HUES64 (cell line): ENCODE data around the gene ENKD1.
"Not testable (repeated sequence)": the region's sequence is repeated elsewhere in the genome, so short reads cannot be mapped to it uniquely, and the experiment has no call there.

ENCODE experiments used
- H3K27ac ChIP-seq: 2 replicates; pipeline ENCODE4 v1.7.0; 2013; ENCODE audit warnings: low read depth, low read length, inconsistent platforms
- H3K27me3 ChIP-seq: 2 replicates; pipeline ENCODE4 v1.6.1; 2013; ENCODE audit warnings: mild to moderate bottlenecking, low read length; ENCODE audit not compliant: insufficient read depth
- H3K36me3 ChIP-seq: 2 replicates; pipeline ENCODE4 v1.6.1; 2013; ENCODE audit warnings: mild to moderate bottlenecking, low read length; ENCODE audit not compliant: insufficient read depth
- H3K4me1 ChIP-seq: 2 replicates; pipeline ENCODE4 v1.6.1; 2013; ENCODE audit warnings: mild to moderate bottlenecking, low read length, moderate library complexity; ENCODE audit not compliant: insufficient read depth
- H3K4me3 ChIP-seq: 2 replicates; pipeline ENCODE4 v1.5.1; 2013; ENCODE audit warnings: mild to moderate bottlenecking, low read length, moderate library complexity
- H3K9ac ChIP-seq: 2 replicates; pipeline ENCODE4 v1.6.1; 2013; ENCODE audit warnings: mild to moderate bottlenecking, low read depth, low read length
- H3K9me3 ChIP-seq: 2 replicates; pipeline ENCODE4 v1.6.1; 2013; ENCODE audit warnings: low read depth, low read length; ENCODE audit not compliant: insufficient read depth
- WGBS: fragments of 150-250, 120-280 bp; methylation state at CpG from one replicate; pipeline ENCODE4 v1.1.7; 2013; ENCODE audit warnings: missing lambda C conversion rate; 5-methylcytosine and 5-hydroxymethylcytosine counted together

The ENKD1 gene

GRCh38 chr16:67703626-67704025 lies 37.1 kb upstream of the ENKD1 start:
- Histone ChIP-seq H3K4me1 (no peaks in the 10 kb centered on the region), H3K27me3 (no peaks in the 10 kb centered on the region), H3K9ac (no peak overlapping the region), H3K27ac (no peak overlapping the region), H3K4me3 (no peak overlapping the region), H3K9me3 (no peaks in the 10 kb centered on the region), H3K36me3 (peaks cover 7% of the 10 kb centered on the region; the same call in 1 of the 2 replicates)
- WGBS, result 81% methylated on average over 2 of the region's 2 CpGs

GRCh38 chr16:67702130-67702529 lies 35.6 kb upstream of the ENKD1 start:
- Histone ChIP-seq H3K4me3 (no peak overlapping the region), H3K9me3 (no peaks in the 10 kb centered on the region), H3K27me3 (no peaks in the 10 kb centered on the region), H3K36me3 (peaks cover 11% of the 10 kb centered on the region; the same call in 1 of the 2 replicates), H3K9ac (no peak overlapping the region), H3K4me1 (no peaks in the 10 kb centered on the region), H3K27ac (no peak overlapping the region)
- WGBS, result 96% methylated on average over 4 of the region's 4 CpGs

- Histone ChIP-seq H3K9ac (no peak overlapping the region), H3K36me3 (peaks cover 11% of the 10 kb centered on the region; the same call in 1 of the 2 replicates), H3K9me3 (no peaks in the 10 kb centered on the region), H3K4me1 (no peaks in the 10 kb centered on the region), H3K4me3 (no peak overlapping the region), H3K27ac (no peak overlapping the region), H3K27me3 (no peaks in the 10 kb centered on the region)
- 96% methylated on average over 1 of the region's 1 CpG for WGBS
These were observed 34.9 kb upstream of the ENKD1 start for GRCh38 chr16:67701420-67701819.

- Histone ChIP-seq H3K9ac (no peak overlapping the region), H3K4me1 (no peaks in the 10 kb centered on the region), H3K27me3 (no peaks in the 10 kb centered on the region), H3K9me3 (no peaks in the 10 kb centered on the region), H3K4me3 (no peak overlapping the region), H3K36me3 (peaks cover 9% of the 10 kb centered on the region; the same call in 1 of the 2 replicates), H3K27ac (no peak overlapping the region)
- WGBS, result 96% methylated on average over 7 of the region's 7 CpGs
These were observed 32.7 kb upstream of the ENKD1 start for GRCh38 chr16:67699265-67699664.

GRCh38 chr16:67697422-67698185 lies 31.1 kb upstream of the ENKD1 start:
- no peaks in the 10 kb centered on the region for H3K4me1 ChIP-seq
- 92% methylated on average over 4 of the region's 4 CpGs for WGBS
- no peak overlapping the region for H3K27ac ChIP-seq
- no peak overlapping the region for H3K4me3 ChIP-seq
- H3K27me3 ChIP-seq, result no peaks in the 10 kb centered on the region
- H3K9ac ChIP-seq, result no peak overlapping the region
- peaks cover 9% of the 10 kb centered on the region; the same call in 1 of the 2 replicates for H3K36me3 ChIP-seq
- no peaks in the 10 kb centered on the region for H3K9me3 ChIP-seq

GRCh38 chr16:67694611-67695010 lies 28.1 kb upstream of the ENKD1 start:
- 90% methylated on average over 2 of the region's 2 CpGs for WGBS
- Histone ChIP-seq H3K4me1 (no peaks in the 10 kb centered on the region), H3K27me3 (no peaks in the 10 kb centered on the region), H3K27ac (no peak overlapping the region), H3K9me3 (no peaks in the 10 kb centered on the region), H3K9ac (no peak overlapping the region), H3K4me3 (no peak overlapping the region), H3K36me3 (peaks cover 9% of the 10 kb centered on the region; the same call in 1 of the 2 replicates)

- H3K27ac ChIP-seq, H3K9me3 ChIP-seq, H3K4me3 ChIP-seq, H3K36me3 ChIP-seq, H3K4me1 ChIP-seq, H3K27me3 ChIP-seq, H3K9ac ChIP-seq: not testable (repeated sequence)
- WGBS, result 93% methylated on average over 8 of the region's 8 CpGs
These were observed 27.2 kb upstream of the ENKD1 start for GRCh38 chr16:67693517-67694285.

- H3K4me1 ChIP-seq, result no peaks in the 10 kb centered on the region
- H3K9me3 ChIP-seq, result no peaks in the 10 kb centered on the region
- H3K4me3 ChIP-seq, result no peak overlapping the region
- no peak overlapping the region for H3K27ac ChIP-seq
- H3K9ac ChIP-seq, result no peak overlapping the region
- no peaks in the 10 kb centered on the region for H3K27me3 ChIP-seq
- 93% methylated on average over 15 of the region's 17 CpGs for WGBS
- H3K36me3 ChIP-seq, result peaks cover 36% of the 10 kb centered on the region
These were observed 19.0 kb upstream of the ENKD1 start for GRCh38 chr16:67685388-67686112.

GRCh38 chr16:67683767-67684166 lies 17.2 kb upstream of the ENKD1 start:
- no peak overlapping the region for H3K9ac ChIP-seq
- H3K36me3 ChIP-seq, result peaks cover 43% of the 10 kb centered on the region
- WGBS, result 98% methylated on average over 4 of the region's 4 CpGs
- H3K27me3 ChIP-seq, result no peaks in the 10 kb centered on the region
- H3K9me3 ChIP-seq, result no peaks in the 10 kb centered on the region
- H3K27ac ChIP-seq, result no peak overlapping the region
- no peaks in the 10 kb centered on the region for H3K4me1 ChIP-seq
- H3K4me3 ChIP-seq, result no peak overlapping the region

GRCh38 chr16:67679935-67680897 lies 13.7 kb upstream of the ENKD1 start:
- Histone ChIP-seq H3K36me3 (peaks cover 40% of the 10 kb centered on the region), H3K4me1 (no peaks in the 10 kb centered on the region), H3K27ac (no peak overlapping the region), H3K9ac (no peak overlapping the region), H3K27me3 (no peaks in the 10 kb centered on the region), H3K9me3 (no peaks in the 10 kb centered on the region), H3K4me3 (no peak overlapping the region)
- WGBS, result 96% methylated on average over 8 of the region's 10 CpGs
